CD4-positive, CD25-positive, alpha-beta regulatory T cell (primary cell): Measurements from ENCODE around the gene SMARCD3. TPM values are rescaled to one million over a fixed set of nuclear protein-coding genes. Genes with fewer than 3 reads are reported as not detected.

Experiments used
- ATAC-seq, 2 donors: fragments of 150-1000 bp; cut with Tn5 transposase; one replicate each; pipeline ENCODE4 v1.10.0; 2021; ENCODE audit warnings: low read depth in 2 of 2, moderate number of reproducible peaks in 2 of 2, moderate library complexity in 1 of 2
- DNase-seq, 3 donors: peaks; one replicate each; pipeline versions ENCODE4 v3.0.0 to v3.0.0-alpha.2; 2012 to 2022; ENCODE audit warnings: mixed read lengths in 1 of 3
- H3K27ac ChIP-seq: one replicate; pipeline ENCODE4 v1.7.0; 2013; ENCODE audit warnings: mild to moderate bottlenecking, low read length; ENCODE audit not compliant: insufficient read depth, poor library complexity, severe bottlenecking
- H3K27me3 ChIP-seq: one replicate; pipeline ENCODE4 v1.7.0; 2013; ENCODE audit warnings: low read length; ENCODE audit not compliant: control insufficient read depth, insufficient read depth
- H3K36me3 ChIP-seq: one replicate; pipeline ENCODE4 v1.7.0; 2013; ENCODE audit warnings: mild to moderate bottlenecking, low read length, moderate library complexity; ENCODE audit not compliant: control insufficient read depth, insufficient read depth
- H3K4me1 ChIP-seq: 2 replicates; pipeline ENCODE4 v1.7.0; 2013; ENCODE audit warnings: mild to moderate bottlenecking, low read length; ENCODE audit not compliant: insufficient read depth, control insufficient read depth, poor library complexity, severe bottlenecking
- H3K4me3 ChIP-seq: one replicate; pipeline ENCODE4 v1.7.0; 2013; ENCODE audit warnings: low read depth, mild to moderate bottlenecking, low read length, moderate library complexity
- H3K9me3 ChIP-seq, 2 experiments: 1 replicate in 1 of 2; 2 replicates in 1 of 2; pipeline ENCODE4 v1.7.0; 2013; ENCODE audit warnings: low read length in 2 of 2, mild to moderate bottlenecking in 1 of 2, moderate library complexity in 1 of 2; ENCODE audit not compliant: control insufficient read depth in 2 of 2
- H3K27ac Mint-ChIP-seq, 3 donors: one replicate each; pipeline ENCODE4 v1.8.0; 2020 to 2022; ENCODE audit warnings: mild to moderate bottlenecking in 3 of 3, mixed read lengths in 3 of 3, moderate library complexity in 2 of 3
- H3K27me3 Mint-ChIP-seq: one replicate; pipeline ENCODE4 v1.8.0; 2022; ENCODE audit warnings: mild to moderate bottlenecking, mixed read lengths
- H3K36me3 Mint-ChIP-seq: one replicate; pipeline ENCODE4 v1.8.0; 2020; ENCODE audit warnings: mixed read lengths
- H3K4me1 Mint-ChIP-seq, 4 donors: one replicate each; pipeline ENCODE4 v1.8.0; 2020 to 2022; ENCODE audit warnings: mixed read lengths in 4 of 4, mild to moderate bottlenecking in 1 of 4
- H3K4me3 Mint-ChIP-seq, 4 donors: one replicate each; pipeline ENCODE4 v1.8.0; 2020 to 2022; ENCODE audit warnings: mild to moderate bottlenecking in 4 of 4, mixed read lengths in 4 of 4, moderate library complexity in 3 of 4
- H3K9me3 Mint-ChIP-seq, 7 donors: one replicate each; pipeline ENCODE4 v1.8.0; 2020 to 2022; ENCODE audit warnings: mixed read lengths in 7 of 7, mild to moderate bottlenecking in 3 of 7, moderate library complexity in 2 of 7
- polyA plus RNA-seq, 4 donors: library from polyadenylated mRNA; unstranded; fragments of 300-500 nt; fragmentation: Illumina TruSeq; gene quantifications; one replicate each; pipeline ENCODE4 v1.2.3, GENCODE V29; 2021
- total RNA-seq: library from RNA; stranded (reverse); gene quantifications from one replicate; pipeline ENCODE4 v1.2.3, GENCODE V29; 2022

Gene SMARCD3
- total and polyA plus RNA-seq, 5 donors from 2014 or later, result 1.5 to 4.7 (median 2.5) TPM

GRCh38 chr7:151232091-151232916, 16.2 kb downstream of the SMARCD3 start, which contains the start of gene CHPF2:
Gene CHPF2, plus strand, starts transcription at chr7:151232483. Its CDS starts 1,529 bp downstream, at chr7:151234012.
- Mint-ChIP-seq H3K27me3 (peaks cover 2% of the 10 kb centered on the region), H3K36me3 (peaks cover under 1% of the 10 kb centered on the region), H3K9me3 (no peaks in the 10 kb centered on the region), H3K4me1 (peaks cover 5 to 48% (median 20%) of the 10 kb centered on the region in 4 donors), H3K27ac (peak within 1 kb of the TSS; percentile 96 to 99 (median 97)), H3K4me3 (peak within 1 kb of the TSS; percentile 99 to 100 (median 99))
- peak within 1 kb of the TSS; percentile 88 for H3K4me3 ChIP-seq
- peaks cover 29% of the 10 kb centered on the region for H3K4me1 ChIP-seq
- peak; percentile 92 to 95 for ATAC-seq
- H3K27ac ChIP-seq, result peak within 1 kb of the TSS; percentile 79
- H3K27me3 ChIP-seq, result no peaks in the 10 kb centered on the region
- peaks cover 18% of the 10 kb centered on the region for H3K36me3 ChIP-seq
- DNase-seq, result peak; percentile 84 to 92 (median 87)
- no peaks in the 10 kb centered on the region for H3K9me3 ChIP-seq

GRCh38 chr7:151231080-151231479, 17.4 kb downstream of the SMARCD3 start:
- Histone ChIP-seq H3K4me3 (no peak overlapping the region), H3K27me3 (no peaks in the 10 kb centered on the region), H3K27ac (no peak overlapping the region), H3K9me3 (no peaks in the 10 kb centered on the region), H3K4me1 (peaks cover 35% of the 10 kb centered on the region), H3K36me3 (peaks cover 8% of the 10 kb centered on the region)
- H3K4me1 Mint-ChIP-seq, result peaks cover 5 to 58% (median 25%) of the 10 kb centered on the region in 4 donors
- H3K4me3 Mint-ChIP-seq, result peak overlapping the region; percentile 96 to 100 (median 99)
- H3K9me3 Mint-ChIP-seq, result no peaks in the 10 kb centered on the region
- peaks cover 5% of the 10 kb centered on the region for H3K36me3 Mint-ChIP-seq
- peaks cover 7% of the 10 kb centered on the region for H3K27me3 Mint-ChIP-seq
- no peak for ATAC-seq
- no peak overlapping the region for H3K27ac Mint-ChIP-seq
- DNase-seq, result no peak

- Mint-ChIP-seq H3K27me3 (peaks cover 7% of the 10 kb centered on the region), H3K4me1 (peaks cover 12 to 61% (median 38%) of the 10 kb centered on the region in 4 donors), H3K9me3 (no peaks in the 10 kb centered on the region), H3K4me3 (peak overlapping the region in 1 of 4 donors; percentile 100), H3K36me3 (peaks cover 19% of the 10 kb centered on the region), H3K27ac (no peak overlapping the region)
- ATAC-seq (no peak), DNase-seq (no peak)
- no peak overlapping the region for H3K4me3 ChIP-seq
- no peaks in the 10 kb centered on the region for H3K27me3 ChIP-seq
- peaks cover 8% of the 10 kb centered on the region for H3K36me3 ChIP-seq
- H3K4me1 ChIP-seq, result peaks cover 46% of the 10 kb centered on the region
- no peak overlapping the region for H3K27ac ChIP-seq
- no peaks in the 10 kb centered on the region for H3K9me3 ChIP-seq
Observed at GRCh38 chr7:151229249-151229648, 19.2 kb downstream of the SMARCD3 start.

- no peaks in the 10 kb centered on the region for H3K9me3 ChIP-seq
- Mint-ChIP-seq H3K36me3 (peaks cover 25% of the 10 kb centered on the region), H3K9me3 (no peaks in the 10 kb centered on the region), H3K27ac (peak overlapping the region in 2 of 3 donors; percentile 98 to 99), H3K4me1 (peaks cover 12 to 54% (median 30%) of the 10 kb centered on the region in 4 donors), H3K4me3 (peak overlapping the region; percentile 89 to 100 (median 100)), H3K27me3 (peaks cover 7% of the 10 kb centered on the region)
- peaks cover 18% of the 10 kb centered on the region for H3K36me3 ChIP-seq
- peaks cover 36% of the 10 kb centered on the region for H3K4me1 ChIP-seq
- peak overlapping the region; percentile 80 for H3K27ac ChIP-seq
- DNase-seq (no peak), ATAC-seq (no peak)
- peak overlapping the region; percentile 90 for H3K4me3 ChIP-seq
- no peaks in the 10 kb centered on the region for H3K27me3 ChIP-seq
Observed at GRCh38 chr7:151228024-151228866, 20.2 kb downstream of the SMARCD3 start.

GRCh38 chr7:151226875-151227782, 21.4 kb downstream of the SMARCD3 start, which contains the start of gene ABCF2:
Gene ABCF2, minus strand, starts transcription at chr7:151227205. Its CDS starts 747 bp downstream, at chr7:151226458.
- no peaks in the 10 kb centered on the region for H3K9me3 Mint-ChIP-seq
- peak within 1 kb of the TSS; percentile 80 for H3K27ac ChIP-seq
- no peaks in the 10 kb centered on the region for H3K27me3 ChIP-seq
- peak within 1 kb of the TSS; percentile 90 for H3K4me3 ChIP-seq
- H3K9me3 ChIP-seq, result no peaks in the 10 kb centered on the region
- H3K27me3 Mint-ChIP-seq, result peaks cover 7% of the 10 kb centered on the region
- DNase-seq (peak; percentile 96 to 98 (median 98)), ATAC-seq (peak; percentile 100)
- peaks cover 34% of the 10 kb centered on the region for H3K36me3 Mint-ChIP-seq
- peaks cover 29% of the 10 kb centered on the region for H3K36me3 ChIP-seq
- H3K4me1 Mint-ChIP-seq, result peaks cover 10 to 49% (median 30%) of the 10 kb centered on the region in 4 donors
- peak within 1 kb of the TSS; percentile 97 to 99 (median 98) for H3K27ac Mint-ChIP-seq
- peaks cover 31% of the 10 kb centered on the region for H3K4me1 ChIP-seq
- peak within 1 kb of the TSS; percentile 89 to 100 (median 100) for H3K4me3 Mint-ChIP-seq

- peaks cover 7% of the 10 kb centered on the region for H3K27me3 Mint-ChIP-seq
- Histone ChIP-seq H3K9me3 (no peaks in the 10 kb centered on the region), H3K27me3 (no peaks in the 10 kb centered on the region), H3K27ac (peak overlapping the region; percentile 80), H3K4me3 (peak overlapping the region; percentile 90), H3K36me3 (peaks cover 36% of the 10 kb centered on the region), H3K4me1 (peaks cover 25% of the 10 kb centered on the region)
- peaks cover 34% of the 10 kb centered on the region for H3K36me3 Mint-ChIP-seq
- peak overlapping the region; percentile 89 to 100 (median 100) for H3K4me3 Mint-ChIP-seq
- DNase-seq, result no peak
- ATAC-seq, result no peak
- H3K4me1 Mint-ChIP-seq, result peaks cover 7 to 44% (median 27%) of the 10 kb centered on the region in 4 donors
- no peaks in the 10 kb centered on the region for H3K9me3 Mint-ChIP-seq
- H3K27ac Mint-ChIP-seq, result peak overlapping the region; percentile 80 to 99 (median 98)
Observed at GRCh38 chr7:151226560-151226874, 22.0 kb downstream of the SMARCD3 start.
